ENCODE results near the gene TBC1D5.

DNA sequence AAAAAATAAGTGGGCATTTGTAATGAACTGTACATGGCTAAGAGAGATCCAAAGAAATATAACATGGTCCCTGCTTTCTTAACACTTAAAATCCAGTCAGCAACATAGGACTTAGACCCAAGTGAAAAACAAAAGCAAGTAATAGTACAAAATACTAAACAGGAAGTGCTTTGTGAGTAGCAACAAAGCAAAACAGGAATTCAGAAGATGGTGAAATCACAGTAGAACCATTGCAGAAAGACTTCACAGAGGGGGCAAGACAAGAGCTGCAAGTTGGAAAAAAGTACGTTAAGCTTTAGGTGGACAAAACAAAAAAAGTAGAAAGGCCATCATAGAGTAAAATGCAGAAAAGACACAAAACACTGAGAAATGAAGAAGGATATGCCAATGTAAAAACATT lies 116.0 kb downstream of the TBC1D5 start:
- TF ChIP-seq POLR2A (IDR thresholded peaks at IDR 0.05) = no peak
- no peak for TF ChIP-seq CTCF (IDR thresholded peaks at IDR 0.05)
